Lung (tissue), 12 donors: ENCODE data around the gene ACP5. TPM values are rescaled to one million over a fixed set of nuclear protein-coding genes. Genes with fewer than 3 reads are reported as not detected.
"Not testable (repeated sequence)": the region's sequence is repeated elsewhere in the genome, so short reads cannot be mapped to it uniquely, and the experiment has no call there.

Experiments used
- ATAC-seq: fragments of 200-7000 bp; cut with Tn5 transposase; one replicate; pipeline ENCODE4 v1.9.1; 2020; ENCODE audit warnings: moderate number of reproducible peaks; ENCODE audit not compliant: insufficient read depth, low FRiP score
- DNase-seq, 3 donors: peaks; one replicate each; pipeline ENCODE4 v3.0.0-alpha.2; 2013 to 2017
- H3K27ac ChIP-seq, 2 donors: one replicate each; pipeline ENCODE4 v1.5.1; 2013; ENCODE audit warnings: mild to moderate bottlenecking in 2 of 2, moderate library complexity in 2 of 2, control low read depth in 1 of 2, inconsistent platforms in 1 of 2, low read depth in 1 of 2, low read length in 1 of 2
- H3K27me3 ChIP-seq, 3 donors: one replicate each; pipeline ENCODE4 v1.5.1; 2013; ENCODE audit warnings: low read length in 2 of 3; ENCODE audit not compliant: control insufficient read depth in 3 of 3, insufficient read depth in 3 of 3
- H3K36me3 ChIP-seq, 4 donors: one replicate each; pipeline ENCODE4 v1.5.1; 2013; ENCODE audit warnings: low read length in 4 of 4, mild to moderate bottlenecking in 1 of 4, moderate library complexity in 1 of 4; ENCODE audit not compliant: control insufficient read depth in 4 of 4, insufficient read depth in 4 of 4
- H3K4me1 ChIP-seq, 5 donors: one replicate each; pipeline ENCODE4 v1.5.1; 2013; ENCODE audit warnings: low read length in 5 of 5, mild to moderate bottlenecking in 2 of 5, moderate library complexity in 1 of 5; ENCODE audit not compliant: control insufficient read depth in 5 of 5, insufficient read depth in 5 of 5
- H3K4me3 ChIP-seq: one replicate; pipeline ENCODE4 v1.5.1; 2013; ENCODE audit warnings: mild to moderate bottlenecking, control low read depth, moderate library complexity
- H3K9ac ChIP-seq, 2 donors: one replicate each; pipeline ENCODE4 v1.5.1; 2013; ENCODE audit warnings: low read length in 2 of 2, control low read depth in 1 of 2; ENCODE audit not compliant: insufficient read depth in 1 of 2
- H3K9me3 ChIP-seq, 4 donors: one replicate each; pipeline ENCODE4 v1.5.1; 2013; ENCODE audit warnings: low read length in 3 of 4, mild to moderate bottlenecking in 1 of 4, moderate library complexity in 1 of 4; ENCODE audit not compliant: control insufficient read depth in 4 of 4, insufficient read depth in 3 of 4
- WGBS, 2 donors: extraction: QIAGEN DNeasy Blood & Tissue Kit; methylation state at CpG; one replicate each; pipeline ENCODE4 v1.1.7; 2013; 5-methylcytosine and 5-hydroxymethylcytosine counted together
- polyA plus RNA-seq, 2 donors: library from polyadenylated mRNA; stranded (reverse); fragments of 200-250 nt; gene quantifications; one replicate each; pipeline ENCODE4 v1.2.1, GENCODE V29; 2013
- total RNA-seq, 2 donors: library from RNA; depleted of rRNA in 1 of 2; stranded (reverse); fragments of >200 nt in 1 of 2; gene quantifications; one replicate each; pipeline ENCODE4 v1.2.1, GENCODE V29; 2014 to 2021
- TF ChIP-seq, protein P1 (sequence below): IDR thresholded peaks from 2 replicates; pipeline ENCODE4 v1.5.1; 2012; ENCODE audit warnings: mild to moderate bottlenecking; ENCODE audit errors: control extremely low read depth, extremely low read depth
- donor health status: control.
- donor health status: control.
- donor health status: Bipolar disorder and iron deficiency.
- donor health status: healthy.
- donor health status: DM: yes; HTN: yes; CAD: no.

Gene ACP5
- total and polyA plus RNA-seq, 4 donors: 22.5 to 301 (median 140) TPM

DNA sequence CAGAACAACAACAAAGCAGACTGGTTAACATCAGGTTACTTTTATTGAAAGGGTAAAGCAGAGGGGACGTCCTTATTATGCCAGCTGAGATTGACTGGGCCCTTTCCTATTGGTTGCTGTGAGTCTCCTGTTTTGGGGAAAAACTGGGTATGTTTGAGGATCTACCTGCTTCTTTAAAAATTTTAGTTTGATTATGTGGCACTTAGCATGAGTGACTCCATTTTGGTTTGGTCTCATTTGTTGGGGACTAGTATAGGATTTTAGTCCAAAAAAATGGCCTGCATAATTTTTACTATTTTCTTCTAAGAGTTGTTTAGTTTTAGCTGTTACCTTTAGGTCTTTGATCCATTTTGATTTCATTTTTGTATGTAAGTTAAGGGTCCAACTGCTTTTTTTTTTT lies 34.3 kb upstream of the ACP5 start:
- WGBS, 2 donors: 93 to 98% methylated on average over 1 of the region's 1 CpG
- no peaks in the 10 kb centered on the region for H3K27me3 ChIP-seq
- no peaks in the 10 kb centered on the region for H3K4me1 ChIP-seq
- ATAC-seq (no peak), DNase-seq (no peak)
- H3K9ac ChIP-seq: no peak overlapping the region
- H3K4me3 ChIP-seq: no peak overlapping the region
- H3K9me3 ChIP-seq: peaks cover 1 to 13% (median 5%) of the 10 kb centered on the region in 4 donors
- peaks cover 9 to 49% (median 22%) of the 10 kb centered on the region in 4 donors for H3K36me3 ChIP-seq
- TF ChIP-seq, protein P1, sequence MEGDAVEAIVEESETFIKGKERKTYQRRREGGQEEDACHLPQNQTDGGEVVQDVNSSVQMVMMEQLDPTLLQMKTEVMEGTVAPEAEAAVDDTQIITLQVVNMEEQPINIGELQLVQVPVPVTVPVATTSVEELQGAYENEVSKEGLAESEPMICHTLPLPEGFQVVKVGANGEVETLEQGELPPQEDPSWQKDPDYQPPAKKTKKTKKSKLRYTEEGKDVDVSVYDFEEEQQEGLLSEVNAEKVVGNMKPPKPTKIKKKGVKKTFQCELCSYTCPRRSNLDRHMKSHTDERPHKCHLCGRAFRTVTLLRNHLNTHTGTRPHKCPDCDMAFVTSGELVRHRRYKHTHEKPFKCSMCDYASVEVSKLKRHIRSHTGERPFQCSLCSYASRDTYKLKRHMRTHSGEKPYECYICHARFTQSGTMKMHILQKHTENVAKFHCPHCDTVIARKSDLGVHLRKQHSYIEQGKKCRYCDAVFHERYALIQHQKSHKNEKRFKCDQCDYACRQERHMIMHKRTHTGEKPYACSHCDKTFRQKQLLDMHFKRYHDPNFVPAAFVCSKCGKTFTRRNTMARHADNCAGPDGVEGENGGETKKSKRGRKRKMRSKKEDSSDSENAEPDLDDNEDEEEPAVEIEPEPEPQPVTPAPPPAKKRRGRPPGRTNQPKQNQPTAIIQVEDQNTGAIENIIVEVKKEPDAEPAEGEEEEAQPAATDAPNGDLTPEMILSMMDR: no peak
- no peak overlapping the region for H3K27ac ChIP-seq

DNA sequence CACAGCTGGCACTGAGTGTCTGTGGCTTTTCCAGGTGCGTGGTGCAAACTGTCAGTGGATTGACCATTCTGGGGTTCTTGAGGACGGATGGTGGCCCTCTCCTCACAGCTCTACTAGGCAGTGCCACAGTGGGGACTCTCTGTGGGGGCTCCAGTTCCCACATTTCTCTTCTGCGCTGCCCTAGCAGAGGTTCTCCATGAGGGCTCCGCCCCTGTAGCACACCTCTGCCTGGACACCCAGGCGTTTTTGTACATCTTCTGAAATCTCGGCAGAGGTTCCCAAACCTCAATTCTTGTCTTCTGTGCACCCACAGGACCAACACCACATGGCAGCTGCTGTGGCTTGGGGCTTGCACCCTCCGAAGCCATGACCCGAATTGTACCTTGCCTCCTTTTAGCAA lies 29.0 kb upstream of the ACP5 start:
- Histone ChIP-seq H3K9ac (no peak overlapping the region), H3K36me3 (peaks cover 0 to 52% (median 20%) of the 10 kb centered on the region in 4 donors), H3K4me3 (no peak overlapping the region), H3K27ac (no peak overlapping the region), H3K27me3 (no peaks in the 10 kb centered on the region), H3K4me1 (no peaks in the 10 kb centered on the region), H3K9me3 (peaks cover 0 to 3% (median 1%) of the 10 kb centered on the region in 4 donors)
- no peak for DNase-seq
- ATAC-seq: no peak
- TF ChIP-seq, protein P1: no peak
- WGBS, 2 donors: 97 to 99% methylated on average over 8 of the region's 8 CpGs

DNA sequence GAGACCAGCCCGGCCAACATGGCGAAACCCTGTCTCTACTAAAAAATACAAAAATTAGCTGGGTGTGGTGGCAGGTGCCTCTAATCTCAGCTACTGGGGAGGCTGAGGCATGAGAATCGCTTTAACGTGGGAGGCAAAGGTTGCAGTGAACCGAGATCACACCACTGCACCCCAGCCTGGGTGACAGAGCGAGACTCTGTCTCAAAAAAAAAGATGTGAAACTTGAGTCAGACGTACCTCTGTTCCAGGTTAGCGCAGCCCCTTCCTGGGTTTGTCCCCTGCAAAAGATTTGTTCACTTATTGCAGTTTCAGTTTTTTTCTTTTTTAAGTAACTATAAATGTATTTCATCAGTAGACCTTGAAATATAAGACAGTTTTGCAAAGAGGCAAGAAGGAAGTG lies 22.3 kb upstream of the ACP5 start:
- 92% methylated on average over 8 of the region's 8 CpGs for WGBS, 2 donors
- H3K4me1 ChIP-seq: peaks cover 0 to 10% (median 6%) of the 10 kb centered on the region in 5 donors
- H3K27me3 ChIP-seq, H3K4me3 ChIP-seq, ATAC-seq, H3K9ac ChIP-seq, H3K9me3 ChIP-seq, DNase-seq, H3K27ac ChIP-seq: not testable (repeated sequence)
- peaks cover 0 to 32% (median 18%) of the 10 kb centered on the region in 4 donors for H3K36me3 ChIP-seq

DNA sequence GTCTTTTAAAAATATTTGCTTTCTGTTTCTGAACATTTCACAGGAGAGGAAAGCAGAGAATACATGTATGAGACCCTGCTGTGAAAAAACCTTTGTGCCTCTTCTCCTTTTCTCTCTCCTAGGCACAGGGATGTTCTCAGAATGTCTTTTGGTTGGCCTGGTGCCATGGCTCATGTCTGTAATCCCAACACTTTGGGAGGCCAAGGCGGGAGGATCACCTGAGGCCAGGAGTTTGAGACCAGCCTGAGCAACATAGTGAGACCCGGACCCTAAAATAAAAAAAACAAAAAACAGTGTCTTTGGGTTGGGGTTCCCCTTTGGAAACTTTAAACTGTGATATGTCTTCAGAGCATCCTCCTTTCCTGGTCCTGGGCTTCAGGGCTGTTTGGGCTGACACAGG lies 21.3 kb upstream of the ACP5 start:
- H3K27me3 ChIP-seq: no peaks in the 10 kb centered on the region
- H3K27ac ChIP-seq: no peak overlapping the region
- ATAC-seq (no peak), DNase-seq (no peak)
- H3K4me3 ChIP-seq: no peak overlapping the region
- H3K4me1 ChIP-seq: peaks cover 0 to 10% (median 6%) of the 10 kb centered on the region in 5 donors
- WGBS, 2 donors: 97 to 99% methylated on average over 2 of the region's 2 CpGs
- H3K9ac ChIP-seq: no peak overlapping the region
- no peaks in the 10 kb centered on the region for H3K9me3 ChIP-seq
- H3K36me3 ChIP-seq: peaks cover 0 to 23% (median 12%) of the 10 kb centered on the region in 4 donors
- TF ChIP-seq, protein P1: no peak
